HCT116 (cell line): Measurements from ENCODE around the gene IQCK. TPM values are rescaled to one million over a fixed set of nuclear protein-coding genes. Genes with fewer than 3 reads are reported as not detected.

Experiments
- ATAC-seq: fragments of 200-7000 bp; cut with Tn5 transposase; 2 replicates; pipeline ENCODE4 v1.9.1; 2020; ENCODE audit warnings: mild to moderate bottlenecking, moderate library complexity
- BruUV-seq: library from RNA; stranded (reverse); fragments of 400-500 nt; replicated peaks from 2 replicates; lab custom pipeline; 2021; lab: Mats Ljungman, UMichigan
- CTCF ChIA-PET: fragments of 300-600 bp; sonication (Branson Sonifier 250); formaldehyde crosslinking; loops from one replicate; lab custom pipeline; 2021; ENCODE audit warnings: antibody characterized with exemption; lab: Charles Lee
- POLR2A ChIA-PET: fragments of 300-600, 350-600 bp; sonication (Branson Sonifier 250); formaldehyde crosslinking; loops from one replicate; lab custom pipeline; 2021; ENCODE audit warnings: antibody characterized with exemption; lab: Charles Lee
- RAD21 ChIA-PET, 2 experiments: fragments of 300-600 bp; sonication (Branson Sonifier 250); formaldehyde crosslinking; loops; one replicate each; lab custom pipeline; 2023; ENCODE audit warnings: low total read pairs in 2 of 2; ENCODE audit not compliant: uncharacterized antibody in 2 of 2, unreplicated experiment in 2 of 2, low non-redundant PET in 1 of 2; lab: Charles Lee
- DNase-seq: peaks from one replicate; pipeline ENCODE4 v3.0.0-alpha.2; 2010; ENCODE audit warnings: low read depth, low spot score
- H2AFZ ChIP-seq: fragments of 200-600 bp; shearing (Covaris generic), sonication (generic); 2 replicates; pipeline ENCODE4 v1.6.1; 2017; ENCODE audit warnings: low read depth, mixed run types, mixed read lengths, antibody characterized with exemption, low read length; ENCODE audit not compliant: poor library complexity, severe bottlenecking
- H3K27ac ChIP-seq: 2 replicates; pipeline ENCODE4 v1.5.1; 2012; ENCODE audit warnings: low read depth, low read length
- H3K27me3 ChIP-seq: fragments of 200-600 bp; sonication (generic); 2 replicates; pipeline ENCODE4 v1.6.1; 2016; ENCODE audit warnings: mixed run types, low read length, mixed read lengths; ENCODE audit not compliant: insufficient read depth
- H3K36me3 ChIP-seq, 2 experiments: fragments of 200-500 bp in 1 of 2; fragments of 200-600 bp in 1 of 2; sonication (Bioruptor generic) in 1 of 2; sonication (generic) in 1 of 2; 2 replicates each; pipeline versions ENCODE4 v1.5.1 to v1.6.1; 2014 to 2016; ENCODE audit warnings: low read length in 2 of 2, inconsistent platforms in 1 of 2, mixed read lengths in 1 of 2, mixed run types in 1 of 2; ENCODE audit not compliant: insufficient read depth in 2 of 2, control insufficient read depth in 1 of 2
- H3K4me1 ChIP-seq, 2 experiments: fragments of 200-600 bp in 1 of 2; sonication (generic) in 1 of 2; 2 replicates each; pipeline versions ENCODE4 v1.5.1 to v1.6.1; 2012 to 2017; ENCODE audit warnings: low read length in 2 of 2, inconsistent platforms in 1 of 2, mild to moderate bottlenecking in 1 of 2, mixed read lengths in 1 of 2, mixed run types in 1 of 2, moderate library complexity in 1 of 2; ENCODE audit not compliant: insufficient read depth in 2 of 2, control insufficient read depth in 1 of 2
- H3K4me2 ChIP-seq: fragments of 200-600 bp; sonication (generic); 2 replicates; pipeline ENCODE4 v1.6.1; 2017; ENCODE audit warnings: mixed run types, low read length, mixed read lengths
- H3K4me3 ChIP-seq, 2 experiments: fragments of 200-600 bp in 1 of 2; sonication (generic) in 1 of 2; replicated peaks in 1 of 2; 2 replicates each; pipeline ENCODE4 v1.5.1; 2011 to 2016; ENCODE audit warnings: low read length in 2 of 2, control low read depth in 1 of 2, low read depth in 1 of 2, mild to moderate bottlenecking in 1 of 2, mixed read lengths in 1 of 2, mixed run types in 1 of 2
- H3K79me2 ChIP-seq: fragments of 200-600 bp; sonication (generic); 2 replicates; pipeline ENCODE4 v1.6.1; 2017; ENCODE audit warnings: mild to moderate bottlenecking, mixed run types, low read length, moderate library complexity, mixed read lengths; ENCODE audit not compliant: insufficient read depth
- H3K9ac ChIP-seq: fragments of 200-600 bp; sonication (generic); 2 replicates; pipeline ENCODE4 v1.6.1; 2016; ENCODE audit warnings: low read length, mixed read lengths
- H3K9me2 ChIP-seq: fragments of 200-600 bp; sonication (generic), shearing (Covaris generic); 2 replicates; pipeline ENCODE4 v1.6.1; 2017; ENCODE audit warnings: mixed run types, mild to moderate bottlenecking, moderate library complexity; ENCODE audit not compliant: insufficient read depth
- H3K9me3 ChIP-seq, 2 experiments: fragments of 200-500 bp in 1 of 2; fragments of 200-600 bp in 1 of 2; sonication (Bioruptor generic) in 1 of 2; sonication (generic) in 1 of 2; 2 replicates each; pipeline ENCODE4 v1.6.1; 2014 to 2017; ENCODE audit warnings: low read length in 2 of 2, mixed read lengths in 2 of 2, inconsistent platforms in 1 of 2, low read depth in 1 of 2, mild to moderate bottlenecking in 1 of 2, mixed run types in 1 of 2, moderate library complexity in 1 of 2; ENCODE audit not compliant: control insufficient read depth in 1 of 2, insufficient read depth in 1 of 2
- H4K20me1 ChIP-seq: fragments of 200-600 bp; sonication (generic), shearing (Covaris generic); 2 replicates; pipeline ENCODE4 v1.6.1; 2017; ENCODE audit warnings: mixed run types, mild to moderate bottlenecking, moderate library complexity; ENCODE audit not compliant: insufficient read depth
- ATF3 ChIP-seq: IDR thresholded peaks from 2 replicates; pipeline ENCODE4 v1.6.1; 2012
- CBX3 ChIP-seq: IDR thresholded peaks from 2 replicates; pipeline ENCODE4 v1.6.1; 2012; ENCODE audit warnings: low read depth
- CEBPB ChIP-seq: IDR thresholded peaks from 2 replicates; pipeline ENCODE4 v1.6.1; 2012; ENCODE audit warnings: low read depth
- CTCF ChIP-seq, 3 experiments: fragments of 200-600 bp in 1 of 3; sonication (generic) in 1 of 3; IDR thresholded peaks in 2 of 3; conservative IDR thresholded peaks in 1 of 3; 2 replicates each; pipeline ENCODE4 v1.5.1; 2012 to 2017; ENCODE audit warnings: low read depth in 2 of 3, low read length in 2 of 3, antibody characterized with exemption in 1 of 3, borderline replicate concordance in 1 of 3, control low read depth in 1 of 3, mild to moderate bottlenecking in 1 of 3, mixed read lengths in 1 of 3, mixed run types in 1 of 3, moderate library complexity in 1 of 3; ENCODE audit not compliant: insufficient read depth in 1 of 3
- ELF1 ChIP-seq: IDR thresholded peaks from 2 replicates; pipeline ENCODE4 v1.6.1; 2012; ENCODE audit warnings: low read depth, borderline replicate concordance
- JUND ChIP-seq: IDR thresholded peaks from 2 replicates; pipeline ENCODE4 v1.6.1; 2012
- MAX ChIP-seq: IDR thresholded peaks from 2 replicates; pipeline ENCODE4 v1.6.1; 2012
- POLR2AphosphoS5 ChIP-seq: IDR thresholded peaks from 2 replicates; pipeline ENCODE4 v1.6.1; 2011; ENCODE audit warnings: mild to moderate bottlenecking, low read depth, low read length, moderate library complexity
- RAD21 ChIP-seq: IDR thresholded peaks from 2 replicates; pipeline ENCODE4 v1.6.1; 2012; ENCODE audit warnings: low read depth, mild to moderate bottlenecking
- REST ChIP-seq: IDR thresholded peaks from 2 replicates; pipeline ENCODE4 v1.6.1; 2012; ENCODE audit warnings: low read depth
- TCF7L2 ChIP-seq: IDR thresholded peaks from 2 replicates; pipeline ENCODE4 v1.7.0; 2011; ENCODE audit warnings: borderline replicate concordance, inconsistent platforms; ENCODE audit not compliant: insufficient read depth, insufficient read length; ENCODE audit errors: extremely low read depth
- ZBTB33 ChIP-seq: IDR thresholded peaks from 2 replicates; pipeline ENCODE4 v1.6.1; 2011; ENCODE audit warnings: mild to moderate bottlenecking, low read length, moderate library complexity; ENCODE audit not compliant: insufficient replicate concordance; ENCODE audit errors: extremely low read depth
- ZFX ChIP-seq: fragments of 450-650 bp; IDR thresholded peaks from 2 replicates; pipeline ENCODE4 v1.6.1; 2017
- ZNF274 ChIP-seq: fragments of 200-500 bp; sonication (Bioruptor generic); IDR thresholded peaks from 2 replicates; pipeline ENCODE4 v1.6.1; 2014; ENCODE audit warnings: mild to moderate bottlenecking, low read depth, low read length, inconsistent platforms
- intact Hi-C: fragments of 100-400 bp; cut with micrococcal nuclease; formaldehyde crosslinking; loops from 2 replicates; pipeline ENCODE4 v1.10.0; 2022
- total RNA-seq: library from RNA; stranded (reverse); gene quantifications from one replicate; pipeline ENCODE4 v1.2.1, GENCODE V29; 2021; ENCODE audit not compliant: unreplicated experiment

Gene IQCK
- total RNA-seq, 1 experiment from 2014 or later: 11.8 TPM

GRCh38 chr16:19717741-19718623, at the start of gene IQCK, which contains the start of gene KNOP1 (continued):
- no peak for TF ChIP-seq REST

GRCh38 chr16:19672378-19672777, 45.7 kb upstream of the IQCK start:
- BruUV-seq: no TSS peak
- H3K79me2 ChIP-seq: no peaks in the 10 kb centered on the region
- TF ChIP-seq ATF3 (no peak), JUND (no peak), POLR2AphosphoS5 (no peak), CBX3 (no peak), TCF7L2 (no peak), CTCF (IDR thresholded peaks at IDR 0.05 in 2 of 3, conservative IDR thresholded peaks at IDR 0.05 in 1 of 3; ENCODE audit: borderline replicate concordance in 1 of 3, insufficient read depth in 1 of 3, low read depth in 2 of 3, low read length in 2 of 3) (no peak), ZBTB33 (no peak), ELF1 (no peak), ZFX (no peak), ZNF274 (no peak), RAD21 (no peak), CEBPB (no peak), MAX (no peak)
- TF ChIP-seq, all 23 proteins: peak for 0
- Histone ChIP-seq H3K27ac (no peak overlapping the region), H3K4me2 (no peak overlapping the region), H3K9me3 (no peaks in the 10 kb centered on the region), H3K9me2 (no peaks in the 10 kb centered on the region), H3K9ac (no peak overlapping the region), H3K4me1 (no peaks in the 10 kb centered on the region), H3K4me3 (no peak overlapping the region), H3K27me3 (no peaks in the 10 kb centered on the region), H3K36me3 (no peaks in the 10 kb centered on the region), H4K20me1 (no peaks in the 10 kb centered on the region), H2AFZ (no peak overlapping the region)
- RAD21 ChIA-PET: no interaction called here
- POLR2A ChIA-PET: no interaction called here
- intact Hi-C loops: no loop called here
- DNase-seq (no peak), ATAC-seq (no peak)
- CTCF ChIA-PET: no interaction called here
